Smooth muscle cell of the brain vasculature (primary cell): Measurements from ENCODE around the gene ANK3.

Experiments
- DNase-seq: peaks from one replicate; pipeline ENCODE4 v3.0.0-alpha.2; 2012; ENCODE audit warnings: low read depth, low spot score

Gene ANK3

GRCh38 chr10:60098677-60099601 is 290.7 kb downstream of the ANK3 start:
- no peak for DNase-seq

- no peak for DNase-seq
These were observed 292.7 kb downstream of the ANK3 start for GRCh38 chr10:60096761-60097513.

- no peak for DNase-seq
These were observed 296.4 kb downstream of the ANK3 start for GRCh38 chr10:60093317-60093716.

GRCh38 chr10:60086862-60087261 is 302.8 kb downstream of the ANK3 start:
- DNase-seq = no peak

GRCh38 chr10:60086421-60086820 is 303.3 kb downstream of the ANK3 start:
- no peak for DNase-seq

- DNase-seq = no peak
These were observed 306.8 kb downstream of the ANK3 start for GRCh38 chr10:60082744-60083344.

GRCh38 chr10:60082341-60082740 is 307.3 kb downstream of the ANK3 start:
- no peak for DNase-seq

- no peak for DNase-seq
These were observed 315.7 kb downstream of the ANK3 start for GRCh38 chr10:60073781-60074656.

- no peak for DNase-seq
These were observed 316.3 kb downstream of the ANK3 start for GRCh38 chr10:60073397-60073780.

- DNase-seq = no peak
These were observed 320.4 kb downstream of the ANK3 start for GRCh38 chr10:60069311-60069710.

GRCh38 chr10:60050366-60050765 is 339.3 kb downstream of the ANK3 start:
- no peak for DNase-seq

GRCh38 chr10:60048091-60048501 is 341.6 kb downstream of the ANK3 start:
- no peak for DNase-seq

- no peak for DNase-seq
These were observed 344.1 kb downstream of the ANK3 start for GRCh38 chr10:60045571-60045970.

GRCh38 chr10:60044971-60045370 is 344.7 kb downstream of the ANK3 start:
- no peak for DNase-seq

GRCh38 chr10:60044242-60044641 is 345.4 kb downstream of the ANK3 start:
- DNase-seq = no peak

GRCh38 chr10:60043561-60044241 is 346.0 kb downstream of the ANK3 start:
- no peak for DNase-seq

GRCh38 chr10:60042914-60043313 is 346.8 kb downstream of the ANK3 start:
- DNase-seq = no peak

GRCh38 chr10:60042262-60042661 is 347.4 kb downstream of the ANK3 start:
- no peak for DNase-seq

GRCh38 chr10:60041489-60042133 is 348.1 kb downstream of the ANK3 start:
- DNase-seq = no peak

- no peak for DNase-seq
These were observed 349.5 kb downstream of the ANK3 start for GRCh38 chr10:60040014-60040662.
